ENCODE results near the gene TRHDE.

GRCh38 chr12:72453066-72453465 is 180.9 kb downstream of the TRHDE start:
- TF ChIP-seq POLR2AphosphoS5 (IDR thresholded peaks at IDR 0.05) = no peak
- no peak for TF ChIP-seq CTCF (IDR thresholded peaks at IDR 0.05)
- no peak for TF ChIP-seq POLR2A (IDR thresholded peaks at IDR 0.05)

Measured in prostate gland (tissue), 2 donors.